HG03378 (cell line): ENCODE measurements around the gene LAMA3.

ENCODE experiments used
- ATAC-seq: cut with Tn5 transposase; IDR thresholded peaks from one replicate; pipeline ENCODE4 v1.9.1; 2021; ENCODE audit warnings: mild to moderate bottlenecking, moderate library complexity; ENCODE audit not compliant: unreplicated experiment

The LAMA3 gene

GRCh38 chr18:23870676-23871380 lies 181.6 kb downstream of the LAMA3 start:
- ATAC-seq = no peak

DNA sequence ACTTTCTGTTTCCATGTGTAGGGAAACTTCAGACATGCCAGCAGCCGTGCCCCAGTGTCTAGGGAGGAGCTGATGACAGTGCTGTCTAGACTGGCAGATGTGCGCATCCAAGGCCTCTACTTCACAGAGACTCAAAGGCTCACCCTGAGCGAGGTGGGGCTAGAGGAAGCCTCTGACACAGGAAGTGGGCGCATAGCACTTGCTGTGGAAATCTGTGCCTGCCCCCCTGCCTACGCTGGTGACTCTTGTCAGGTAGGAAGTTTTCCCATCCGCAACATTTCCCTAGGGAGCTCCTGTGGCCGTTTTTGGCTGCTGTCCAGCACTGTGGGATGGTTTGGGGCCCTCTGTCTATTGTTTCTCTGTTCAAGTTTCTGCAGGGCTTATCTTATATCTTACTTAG lies 182.2 kb downstream of the LAMA3 start:
- peak; percentile 81 for ATAC-seq

GRCh38 chr18:23872701-23873550 lies 183.7 kb downstream of the LAMA3 start:
- no peak for ATAC-seq

- ATAC-seq = no peak
Observed at GRCh38 chr18:23875966-23876895, 187.0 kb downstream of the LAMA3 start.

DNA sequence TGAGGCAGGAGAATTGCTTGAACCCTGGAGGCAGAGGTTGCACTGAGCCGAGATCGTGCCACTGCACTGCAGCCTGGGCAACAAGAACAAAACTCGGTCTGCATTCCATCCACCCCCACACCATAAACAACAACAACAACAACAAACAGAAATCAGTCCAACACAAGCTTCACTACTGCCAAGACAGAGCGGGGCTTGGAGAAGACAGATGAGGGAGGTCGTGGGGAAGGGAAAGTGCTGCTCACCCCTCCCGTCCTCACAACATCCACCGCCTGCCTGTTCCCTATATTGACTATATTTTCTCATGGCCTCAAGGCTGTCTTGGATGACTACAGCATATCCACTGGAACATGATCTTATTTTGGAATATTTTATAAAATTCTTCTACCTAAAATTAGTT lies 187.7 kb downstream of the LAMA3 start:
- no peak for ATAC-seq

GRCh38 chr18:23877371-23877770 lies 188.1 kb downstream of the LAMA3 start:
- ATAC-seq = no peak

DNA sequence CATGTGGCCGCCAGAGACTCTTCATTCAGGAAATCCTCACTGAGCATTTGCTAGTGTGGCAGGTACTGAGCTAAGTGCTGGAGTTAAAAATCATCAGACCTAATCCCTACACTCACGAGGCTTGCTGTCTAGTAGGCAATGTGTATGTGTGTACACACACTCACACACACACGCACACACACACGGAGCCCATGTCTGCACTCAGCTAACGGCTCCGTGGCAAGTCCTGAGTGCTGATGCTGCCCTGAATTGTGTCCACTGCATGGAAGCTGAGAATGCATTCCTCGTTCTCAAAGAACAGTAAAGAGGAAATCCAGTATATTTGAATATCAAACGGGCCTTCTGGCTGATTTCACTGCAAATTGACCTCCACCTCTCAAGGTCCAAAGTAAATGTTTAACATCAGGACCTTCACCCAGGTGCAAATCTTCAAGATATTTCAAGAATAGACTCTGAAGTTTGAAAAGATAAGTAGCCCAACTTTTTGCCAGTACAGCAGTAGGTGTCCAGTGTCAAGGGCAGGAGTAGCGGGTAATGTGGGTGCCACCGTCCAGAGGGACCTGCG lies 189.2 kb downstream of the LAMA3 start:
- no peak for ATAC-seq

DNA sequence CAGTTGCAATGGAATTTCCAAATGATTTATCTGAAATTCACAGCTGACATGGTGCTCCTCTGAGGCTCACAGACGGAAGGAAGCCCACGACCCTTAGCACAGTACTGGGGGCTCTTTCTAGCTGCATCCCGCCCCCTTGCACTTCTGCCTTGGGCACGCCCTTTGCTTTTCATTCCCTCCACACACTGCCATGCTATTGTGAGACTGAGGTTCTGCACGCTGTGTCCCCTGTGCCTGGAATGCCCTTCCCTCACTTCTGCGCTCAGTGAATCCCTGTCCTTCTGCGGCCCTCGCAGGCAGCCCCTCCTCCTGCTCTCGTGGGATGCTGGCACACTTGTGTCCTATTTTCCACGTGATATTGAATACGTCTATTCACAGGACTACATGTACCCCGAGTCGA lies 189.9 kb downstream of the LAMA3 start:
- ATAC-seq = no peak

GRCh38 chr18:23879544-23879943 lies 190.3 kb downstream of the LAMA3 start:
- no peak for ATAC-seq

- ATAC-seq = no peak
Observed at GRCh38 chr18:23879966-23880565, 190.8 kb downstream of the LAMA3 start.

GRCh38 chr18:23880931-23881617 lies 191.8 kb downstream of the LAMA3 start:
- ATAC-seq = no peak

- no peak for ATAC-seq
Observed at GRCh38 chr18:23881778-23882177, 192.5 kb downstream of the LAMA3 start.

- no peak for ATAC-seq
Observed at GRCh38 chr18:23882616-23883276, 193.5 kb downstream of the LAMA3 start.

DNA sequence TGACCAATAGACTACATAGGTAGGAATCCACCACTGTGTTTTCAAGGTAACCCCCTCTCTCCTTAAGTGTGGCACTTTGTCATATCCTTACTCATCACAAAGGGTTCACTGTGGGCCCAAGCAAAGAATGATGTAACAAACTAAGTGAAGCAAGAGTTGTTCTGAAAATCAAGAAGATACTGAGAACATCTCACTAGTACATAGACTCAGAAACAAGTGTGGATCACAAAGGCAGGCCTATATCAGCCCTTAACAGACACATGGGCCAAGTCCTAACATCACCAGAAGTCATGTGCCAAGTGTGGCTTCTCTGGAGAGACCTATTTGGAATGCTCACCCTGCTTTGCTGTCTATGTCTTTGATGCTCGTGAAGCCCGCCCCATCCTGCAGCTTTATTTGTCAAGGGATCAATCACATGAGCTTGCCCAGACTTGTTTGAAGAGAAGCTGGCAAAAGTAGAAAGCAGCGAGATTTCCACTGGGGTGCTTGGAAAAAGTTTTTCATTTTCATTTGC lies 194.1 kb downstream of the LAMA3 start:
- ATAC-seq = no peak

DNA sequence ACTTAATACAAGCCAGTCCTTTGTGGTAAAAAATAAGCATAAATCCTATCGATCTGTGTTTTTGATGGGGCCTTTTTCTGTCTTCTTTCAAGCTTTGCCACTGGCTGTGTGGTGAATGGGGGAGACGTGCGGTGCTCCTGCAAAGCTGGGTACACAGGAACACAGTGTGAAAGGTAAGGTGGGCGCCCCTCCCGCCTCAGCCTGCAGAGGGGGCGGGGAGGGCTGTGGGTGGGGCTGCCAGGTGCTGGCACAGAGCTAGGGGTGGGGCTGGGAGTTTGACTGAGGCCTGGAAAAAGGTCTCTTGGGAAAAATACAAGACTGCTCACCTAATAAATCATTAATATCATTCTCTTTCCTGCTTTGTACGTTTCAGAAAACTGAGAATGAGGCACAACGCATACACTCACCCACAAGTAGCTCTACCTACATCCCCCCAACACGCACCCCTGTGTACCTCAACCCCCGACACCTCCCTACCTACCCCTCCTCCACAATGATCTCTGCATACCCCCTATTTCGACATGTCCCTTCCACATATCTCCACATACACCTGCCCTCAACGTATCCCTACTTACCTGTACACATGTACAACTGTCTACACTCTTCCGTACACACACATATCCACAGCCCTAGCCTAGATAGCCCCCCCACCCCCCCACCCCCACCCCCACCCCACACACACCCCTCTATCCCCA lies 195.6 kb downstream of the LAMA3 start:
- ATAC-seq = no peak

DNA sequence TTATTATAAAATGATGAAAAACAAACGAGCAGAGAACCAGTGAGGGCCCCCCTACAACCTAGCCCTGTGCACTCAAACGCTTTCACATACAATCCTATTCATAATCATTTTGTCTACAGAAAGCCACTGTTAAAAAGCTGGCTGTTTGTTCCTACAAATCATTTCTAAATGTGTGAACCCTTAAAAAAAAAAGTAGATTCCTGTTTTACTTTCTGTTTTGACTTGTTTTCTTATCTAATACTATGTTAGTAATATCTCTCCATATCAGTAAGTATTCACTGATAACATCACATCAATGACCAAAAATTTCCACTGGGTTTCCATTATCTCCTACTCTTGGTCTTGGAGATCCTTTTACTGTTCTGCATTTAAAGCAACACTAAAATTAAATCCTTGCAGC lies 196.5 kb downstream of the LAMA3 start:
- no peak for ATAC-seq

DNA sequence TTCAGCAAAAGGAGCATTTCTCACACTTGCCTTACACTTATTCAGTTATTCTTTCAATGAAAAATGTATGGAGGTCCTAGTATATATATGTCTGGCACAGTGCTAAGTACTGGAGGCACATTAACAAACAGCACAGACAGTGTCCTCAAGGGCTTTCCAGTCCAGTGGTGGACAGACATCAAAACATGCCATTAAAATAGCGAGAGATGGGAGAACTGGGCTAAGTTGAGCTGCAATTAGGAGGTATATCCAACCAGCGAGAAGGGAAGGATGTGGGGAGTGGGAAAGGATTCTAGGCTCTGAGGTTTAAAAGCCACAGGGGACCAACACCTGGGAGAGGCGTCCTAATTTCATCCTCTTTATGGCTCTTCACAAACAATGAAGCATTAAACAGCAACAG lies 197.8 kb downstream of the LAMA3 start:
- ATAC-seq = no peak

DNA sequence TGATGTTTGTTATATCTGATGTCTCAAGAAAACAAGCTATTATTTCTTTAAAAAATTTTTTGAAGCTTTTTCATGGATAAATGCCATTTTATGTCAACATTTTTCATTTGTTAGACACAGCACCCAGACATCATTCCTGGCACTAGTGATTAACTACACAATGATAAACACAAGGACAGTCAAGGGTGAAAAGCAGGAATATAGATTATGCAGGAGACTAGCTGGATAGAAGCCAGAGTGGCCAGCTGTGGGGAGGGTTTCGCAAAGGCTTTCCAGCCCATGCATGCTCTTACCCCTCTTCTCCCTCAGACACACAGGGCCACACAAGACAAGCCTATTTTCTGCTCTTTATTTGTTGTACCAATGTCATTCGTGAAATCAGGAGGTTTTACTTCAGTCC lies 198.2 kb downstream of the LAMA3 start:
- ATAC-seq = no peak

DNA sequence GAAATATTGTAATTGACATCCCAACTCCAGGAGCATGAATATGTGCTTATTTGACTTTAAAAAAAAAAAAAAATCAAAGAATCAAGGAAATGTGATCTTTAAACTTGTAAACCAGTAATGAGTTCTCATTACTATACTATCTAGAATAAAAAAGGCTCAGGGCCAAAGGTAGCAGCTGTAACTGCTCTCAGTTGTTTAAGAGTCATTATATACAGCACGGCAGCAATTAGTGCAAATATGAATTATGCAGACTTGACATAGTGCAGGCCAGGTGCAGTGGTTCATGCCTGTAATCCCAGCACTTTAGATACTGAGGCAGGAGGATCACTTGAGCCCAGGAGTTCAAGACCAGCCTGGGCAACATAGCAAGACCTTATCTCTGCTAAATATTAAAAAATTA lies 199.6 kb downstream of the LAMA3 start:
- no peak for ATAC-seq
